ENCODE measurements around the gene ALMS1.
"Not testable (repeated sequence)": the region's sequence is repeated elsewhere in the genome, so short reads cannot be mapped to it uniquely, and the experiment has no call there.

ALMS1 gene

GRCh38 chr2:73611867-73612266, 226.2 kb downstream of the ALMS1 start:
- H3K4me1 Mint-ChIP-seq = no peaks in the 10 kb centered on the region
- no peaks in the 10 kb centered on the region for H3K36me3 Mint-ChIP-seq
- ATAC-seq (peak; percentile 60), DNase-seq (ENCODE audit: low spot score in 2 of 2) (no peak)
- H3K27ac Mint-ChIP-seq = no peak overlapping the region
- no peak overlapping the region for H3K4me3 Mint-ChIP-seq
- no peaks in the 10 kb centered on the region for H3K9me3 Mint-ChIP-seq

DNA sequence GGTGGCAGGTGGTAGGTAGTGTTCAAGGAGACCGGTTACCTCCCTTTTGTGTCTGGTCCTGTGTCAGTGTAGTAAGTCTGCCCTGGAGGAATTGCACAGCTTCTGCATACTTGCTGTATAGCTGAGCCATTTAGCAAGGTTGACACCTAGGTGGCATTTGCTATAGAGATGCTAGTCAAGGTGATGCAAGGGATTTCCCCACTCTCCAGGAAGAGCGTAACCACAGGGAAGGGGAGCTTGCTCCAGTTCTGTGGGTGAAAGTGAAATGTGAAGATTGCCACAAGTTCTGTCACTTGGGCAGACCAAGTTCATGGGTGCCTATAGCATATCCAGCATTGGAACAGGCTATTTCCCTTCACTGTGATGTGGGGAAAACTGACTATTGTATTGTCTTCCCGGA, 228.5 kb downstream of the ALMS1 start:
- H3K36me3 Mint-ChIP-seq = no peaks in the 10 kb centered on the region
- no peak overlapping the region for H3K27ac Mint-ChIP-seq
- DNase-seq (ENCODE audit: low spot score in 2 of 2) (no peak), ATAC-seq (peak; percentile 39)
- H3K9me3 Mint-ChIP-seq = no peaks in the 10 kb centered on the region
- H3K4me3 Mint-ChIP-seq = no peak overlapping the region
- no peaks in the 10 kb centered on the region for H3K4me1 Mint-ChIP-seq

DNA sequence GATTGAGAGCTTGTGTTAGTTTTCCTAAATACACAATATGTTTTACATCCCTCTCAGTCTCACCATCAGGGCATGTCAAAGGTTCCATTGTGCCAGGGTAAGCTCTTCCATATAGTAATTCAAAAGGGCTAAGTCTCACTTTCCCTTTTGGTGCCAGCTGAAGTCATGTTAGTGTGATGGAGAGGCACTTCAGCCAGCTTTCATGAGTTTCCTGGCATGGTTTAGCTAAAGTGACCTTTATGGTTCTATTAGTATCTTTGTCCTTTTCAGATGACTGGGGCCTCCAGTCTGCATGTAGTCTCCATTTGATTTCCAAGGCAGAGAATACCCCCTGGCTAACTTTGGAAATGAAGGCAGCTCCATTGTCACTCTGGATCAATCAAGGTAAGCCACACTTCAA, 229.4 kb downstream of the ALMS1 start:
- H3K4me1 Mint-ChIP-seq = no peaks in the 10 kb centered on the region
- no peak overlapping the region for H3K4me3 Mint-ChIP-seq
- no peaks in the 10 kb centered on the region for H3K36me3 Mint-ChIP-seq
- ATAC-seq (no peak), DNase-seq (ENCODE audit: low spot score in 2 of 2) (no peak)
- no peaks in the 10 kb centered on the region for H3K9me3 Mint-ChIP-seq
- no peak overlapping the region for H3K27ac Mint-ChIP-seq

DNA sequence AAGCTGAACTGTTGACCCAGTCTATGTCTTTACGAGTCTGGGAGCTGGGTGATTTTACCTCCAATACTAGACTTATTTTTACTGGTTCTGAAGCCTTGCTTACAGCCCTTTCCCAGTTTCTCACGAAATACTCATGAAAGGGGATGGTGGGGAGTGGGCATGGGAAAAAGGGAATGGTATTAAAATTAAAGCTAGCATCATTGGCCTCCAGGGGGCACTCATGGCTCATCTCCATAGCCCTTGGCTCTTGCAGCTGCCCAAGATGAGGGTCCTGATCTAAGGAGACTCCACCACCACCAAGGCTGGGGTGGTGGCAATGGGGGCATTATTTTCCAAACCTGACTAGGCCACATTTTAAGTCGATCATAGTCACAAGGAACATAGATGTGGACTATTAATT, 234.3 kb downstream of the ALMS1 start:
- H3K4me3 Mint-ChIP-seq; H3K4me1 Mint-ChIP-seq; H3K9me3 Mint-ChIP-seq; ATAC-seq; H3K36me3 Mint-ChIP-seq; H3K27ac Mint-ChIP-seq; DNase-seq (ENCODE audit: low spot score in 2 of 2): not testable (repeated sequence)

DNA sequence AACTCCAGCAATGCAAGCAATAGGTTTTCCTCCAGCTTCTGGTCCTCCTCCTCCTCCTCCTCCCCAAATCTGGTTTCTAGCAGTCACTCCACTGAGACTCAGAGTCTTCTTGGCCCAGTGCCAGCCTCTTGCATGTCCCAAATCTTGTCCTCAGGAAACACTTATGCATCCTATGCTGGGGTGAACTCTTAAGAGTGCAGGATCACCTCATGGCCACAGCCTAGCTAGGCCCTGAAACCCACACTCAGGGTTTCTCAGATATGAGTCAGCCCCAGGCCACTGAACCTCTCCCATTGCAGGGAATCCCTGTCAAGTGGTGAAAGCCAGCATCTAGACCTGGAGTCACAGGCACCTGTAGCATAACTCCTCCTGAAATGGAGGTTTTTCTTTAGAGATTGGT, 238.4 kb downstream of the ALMS1 start:
- peak; percentile 61 for ATAC-seq
- H3K36me3 Mint-ChIP-seq; DNase-seq (ENCODE audit: low spot score in 2 of 2); H3K4me3 Mint-ChIP-seq; H3K9me3 Mint-ChIP-seq; H3K4me1 Mint-ChIP-seq; H3K27ac Mint-ChIP-seq: not testable (repeated sequence)

DNA sequence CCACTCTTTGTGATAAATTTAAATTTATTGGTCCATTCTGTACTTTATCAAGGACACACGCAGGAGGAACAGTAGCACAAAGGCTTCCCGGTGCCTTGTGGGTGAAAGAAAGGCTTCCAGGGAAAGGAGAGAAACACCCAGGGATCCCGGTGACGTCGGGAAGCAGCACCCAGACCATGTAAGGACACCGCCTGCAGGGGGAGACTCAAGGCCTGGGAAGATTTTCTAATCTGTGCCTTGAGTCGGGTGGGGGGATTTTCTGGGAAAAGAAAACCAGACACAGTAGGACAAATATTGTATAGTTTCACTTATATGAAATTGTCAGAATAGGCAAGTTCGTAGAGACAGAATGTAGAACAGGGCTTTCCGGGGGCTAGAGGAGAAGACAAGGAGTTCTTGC, 239.0 kb downstream of the ALMS1 start:
- DNase-seq (ENCODE audit: low spot score in 2 of 2); H3K36me3 Mint-ChIP-seq; H3K27ac Mint-ChIP-seq; H3K4me1 Mint-ChIP-seq; H3K4me3 Mint-ChIP-seq; ATAC-seq; H3K9me3 Mint-ChIP-seq: not testable (repeated sequence)

GRCh38 chr2:73626237-73626636, 240.6 kb downstream of the ALMS1 start:
- H3K27ac Mint-ChIP-seq; H3K4me3 Mint-ChIP-seq; H3K36me3 Mint-ChIP-seq; ATAC-seq; H3K9me3 Mint-ChIP-seq; DNase-seq (ENCODE audit: low spot score in 2 of 2); H3K4me1 Mint-ChIP-seq: not testable (repeated sequence)

DNA sequence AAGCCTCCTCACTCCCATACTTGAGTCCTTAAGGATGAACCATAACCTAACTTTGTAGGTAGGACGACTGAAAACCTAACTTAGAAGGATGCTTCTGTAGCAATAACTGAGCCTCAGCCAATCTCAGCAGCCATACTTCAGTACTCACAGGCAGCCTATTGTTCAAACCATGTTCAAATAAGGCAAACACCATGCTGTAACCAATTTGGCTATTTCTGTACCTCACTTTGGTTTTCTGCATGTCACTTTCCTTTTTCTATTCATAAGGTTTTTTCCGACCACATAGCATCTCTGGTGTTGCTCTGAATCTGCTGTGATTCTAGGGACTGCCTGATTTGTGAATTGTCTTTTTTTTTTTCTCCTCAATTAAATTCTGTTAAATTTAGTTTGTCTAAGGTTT, 242.9 kb downstream of the ALMS1 start:
- H3K9me3 Mint-ChIP-seq; H3K4me1 Mint-ChIP-seq; H3K36me3 Mint-ChIP-seq; H3K27ac Mint-ChIP-seq; DNase-seq (ENCODE audit: low spot score in 2 of 2); H3K4me3 Mint-ChIP-seq: not testable (repeated sequence)
- peak; percentile 52 for ATAC-seq

GRCh38 chr2:73630662-73631266, 245.1 kb downstream of the ALMS1 start:
- ATAC-seq = peak; percentile 84
- not testable (repeated sequence) for H3K36me3 Mint-ChIP-seq; DNase-seq (ENCODE audit: low spot score in 2 of 2); H3K4me3 Mint-ChIP-seq; H3K4me1 Mint-ChIP-seq; H3K9me3 Mint-ChIP-seq; H3K27ac Mint-ChIP-seq

GRCh38 chr2:73636977-73637376, 251.3 kb downstream of the ALMS1 start:
- H3K9me3 Mint-ChIP-seq; DNase-seq (ENCODE audit: low spot score in 2 of 2); ATAC-seq; H3K4me1 Mint-ChIP-seq; H3K4me3 Mint-ChIP-seq; H3K36me3 Mint-ChIP-seq; H3K27ac Mint-ChIP-seq: not testable (repeated sequence)

GRCh38 chr2:73638429-73638828, 252.8 kb downstream of the ALMS1 start:
- no peak for ATAC-seq
- Mint-ChIP-seq H3K27ac (no peak overlapping the region), H3K9me3 (no peaks in the 10 kb centered on the region), H3K4me3 (no peak overlapping the region), H3K4me1 (no peaks in the 10 kb centered on the region), H3K36me3 (no peaks in the 10 kb centered on the region)
- no peak for DNase-seq (ENCODE audit: low spot score in 2 of 2)

DNA sequence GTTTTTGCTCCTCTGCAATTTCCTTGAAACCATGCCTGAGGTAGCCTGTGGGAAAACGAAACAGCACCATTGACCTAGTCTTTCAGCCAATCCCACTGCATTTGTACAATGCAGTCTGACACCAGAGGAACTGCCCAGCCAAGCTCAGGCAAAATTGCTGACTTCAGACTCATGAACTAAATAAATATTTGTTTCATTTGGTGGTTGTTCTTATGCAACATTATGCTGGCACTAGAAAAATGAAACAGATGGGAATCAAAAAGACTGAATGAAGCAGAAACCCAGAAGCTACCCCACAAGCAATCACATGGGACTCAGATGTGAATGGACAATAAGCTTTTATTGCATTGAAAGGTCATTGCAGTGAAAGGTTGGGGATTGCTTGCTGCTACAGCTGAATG, 254.9 kb downstream of the ALMS1 start:
- Mint-ChIP-seq H3K27ac (no peak overlapping the region), H3K36me3 (no peaks in the 10 kb centered on the region), H3K4me1 (no peaks in the 10 kb centered on the region), H3K4me3 (no peak overlapping the region), H3K9me3 (no peaks in the 10 kb centered on the region)
- DNase-seq (ENCODE audit: low spot score in 2 of 2) (no peak), ATAC-seq (no peak)

DNA sequence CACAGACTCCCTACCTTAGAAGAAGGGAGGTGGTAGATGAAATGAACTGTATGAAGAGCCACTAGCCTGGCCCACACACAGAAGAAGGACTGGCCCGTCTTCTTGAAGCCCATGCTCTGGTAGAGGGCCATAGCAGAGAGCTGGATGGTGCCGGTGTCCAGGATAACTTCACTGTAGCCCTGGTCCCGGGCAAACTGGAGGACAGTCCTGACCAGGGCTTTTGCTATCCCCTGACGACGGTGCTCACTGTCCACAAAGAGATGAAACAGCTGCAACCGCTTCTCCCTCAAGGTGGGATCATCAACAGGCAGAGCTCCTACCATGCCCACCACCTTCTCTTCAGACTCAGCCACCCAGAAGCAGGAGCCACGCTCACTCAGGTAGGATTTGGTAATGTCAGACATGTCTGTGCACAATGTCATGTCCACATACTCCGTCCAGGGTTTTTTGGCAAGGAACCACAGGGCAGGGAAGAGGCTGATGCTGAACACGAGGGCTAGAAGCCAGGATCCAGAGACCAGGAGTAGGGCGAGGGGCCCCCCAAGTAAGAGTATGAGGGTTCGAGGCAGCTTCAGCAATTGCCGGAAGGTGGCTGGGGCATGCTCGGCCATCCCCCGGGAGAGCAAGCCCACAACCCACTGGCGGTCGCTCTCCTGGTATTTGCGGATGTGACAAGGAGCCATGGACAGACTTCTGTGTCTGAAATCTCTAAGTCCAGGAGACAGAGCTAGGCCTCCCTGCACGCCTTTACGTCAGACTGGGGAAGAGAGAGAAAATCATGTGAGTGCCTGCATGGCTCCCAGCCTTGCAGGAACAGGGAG, 255.5 kb downstream of the ALMS1 start:
- Mint-ChIP-seq H3K4me1 (no peaks in the 10 kb centered on the region), H3K27ac (no peak overlapping the region), H3K9me3 (no peaks in the 10 kb centered on the region), H3K4me3 (no peak overlapping the region), H3K36me3 (no peaks in the 10 kb centered on the region)
- ATAC-seq = no peak
- no peak for DNase-seq (ENCODE audit: low spot score in 2 of 2)

DNA sequence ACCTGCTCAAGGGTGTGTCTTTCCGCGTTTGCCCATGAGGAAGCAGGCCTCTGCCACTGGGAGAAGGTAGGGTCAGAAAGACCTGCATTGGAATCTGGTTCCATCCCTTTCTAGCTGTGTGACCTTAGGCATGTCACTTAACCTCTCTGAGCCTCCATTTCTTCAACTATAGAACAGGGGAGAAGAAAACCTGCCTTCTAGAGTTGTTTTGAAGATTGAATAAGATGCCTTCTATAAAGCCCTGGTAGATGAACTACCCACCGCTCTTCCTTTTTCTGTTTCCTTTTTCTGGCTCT, 256.1 kb downstream of the ALMS1 start:
- Mint-ChIP-seq H3K9me3 (no peaks in the 10 kb centered on the region), H3K4me3 (no peak overlapping the region), H3K36me3 (no peaks in the 10 kb centered on the region), H3K4me1 (no peaks in the 10 kb centered on the region), H3K27ac (no peak overlapping the region)
- no peak for DNase-seq (ENCODE audit: low spot score in 2 of 2)
- ATAC-seq = no peak

DNA sequence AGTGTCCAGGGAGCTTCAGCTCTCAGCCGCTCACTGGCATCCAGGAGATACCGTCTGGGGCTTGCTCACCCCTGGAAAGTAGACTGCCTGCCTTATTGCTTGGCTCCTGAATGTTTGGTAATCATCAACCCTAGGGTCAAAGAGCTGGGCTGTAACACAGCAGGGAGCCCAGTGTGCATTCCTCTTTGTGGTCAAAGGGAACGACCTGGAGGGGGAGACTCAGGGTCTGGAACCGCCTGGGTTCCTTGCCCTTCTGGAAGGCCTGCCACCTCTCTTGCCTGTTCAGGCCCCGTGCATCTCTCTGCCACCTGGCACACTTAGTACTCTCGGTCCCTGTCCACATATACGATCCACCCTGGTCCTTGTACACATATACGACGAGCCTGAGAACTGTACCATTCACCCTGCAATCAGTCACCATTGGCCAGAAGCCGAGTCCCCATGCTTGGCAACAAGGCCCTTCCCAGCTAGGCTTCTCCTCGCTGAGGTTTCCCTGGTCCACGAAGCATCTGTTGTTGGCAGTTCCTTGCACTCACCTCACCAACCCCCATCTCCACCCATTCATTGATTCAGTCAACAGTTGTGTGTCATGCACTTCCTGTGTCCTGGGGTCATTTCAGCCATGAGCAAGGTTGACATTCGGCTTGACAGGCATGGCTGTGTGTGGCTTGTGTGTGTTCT, 256.8 kb downstream of the ALMS1 start, which contains the start of gene NAT8:
TSS of gene NAT8 (minus strand) at position 85 of the 681 bp plus-strand sequence. CDS start 794 bp downstream, outside the sequence.
- DNase-seq (ENCODE audit: low spot score in 2 of 2) (no peak), ATAC-seq (no peak)
- no peaks in the 10 kb centered on the region for H3K36me3 Mint-ChIP-seq
- H3K4me1 Mint-ChIP-seq = no peaks in the 10 kb centered on the region
- H3K27ac Mint-ChIP-seq = no peak within 1 kb of the TSS
- no peaks in the 10 kb centered on the region for H3K9me3 Mint-ChIP-seq
- no peak within 1 kb of the TSS for H3K4me3 Mint-ChIP-seq

- H3K4me1 Mint-ChIP-seq; DNase-seq (ENCODE audit: low spot score in 2 of 2); H3K36me3 Mint-ChIP-seq; H3K4me3 Mint-ChIP-seq; H3K9me3 Mint-ChIP-seq; H3K27ac Mint-ChIP-seq; ATAC-seq: not testable (repeated sequence)
These were observed 262.1 kb downstream of the ALMS1 start for GRCh38 chr2:73647690-73648089.

Measured in stimulated activated effector memory CD8-positive, alpha-beta T cell treated with anti-CD3 and anti-CD28 coated beads, Interleukin-12 subunit alpha, Interleukin-12 subunit beta, amount 100 ng/mL, for 72 hours (primary cell).